ENCODE measurements around the gene CHCHD6.

- TF ChIP-seq EZH2 (IDR thresholded peaks at IDR 0.05; ENCODE audit: insufficient read depth, poor library complexity, severe bottlenecking): no peak
- TF ChIP-seq EZH2phosphoT487 (IDR thresholded peaks at IDR 0.05; ENCODE audit: insufficient read depth, low read depth): no peak
Observed at GRCh38 chr3:126989316-126990023, 285.4 kb downstream of the CHCHD6 start.
